Measurements from ENCODE around the gene AGBL3. TPM values are rescaled to one million over a fixed set of nuclear protein-coding genes. Genes with fewer than 3 reads are reported as not detected.
A peak's percentile ranks its signal among the peaks of the same experiment; 100 is the strongest.

AGBL3 gene
- total RNA-seq, 2 donors from 2014 or later = 0.67 to 1.9 TPM

DNA sequence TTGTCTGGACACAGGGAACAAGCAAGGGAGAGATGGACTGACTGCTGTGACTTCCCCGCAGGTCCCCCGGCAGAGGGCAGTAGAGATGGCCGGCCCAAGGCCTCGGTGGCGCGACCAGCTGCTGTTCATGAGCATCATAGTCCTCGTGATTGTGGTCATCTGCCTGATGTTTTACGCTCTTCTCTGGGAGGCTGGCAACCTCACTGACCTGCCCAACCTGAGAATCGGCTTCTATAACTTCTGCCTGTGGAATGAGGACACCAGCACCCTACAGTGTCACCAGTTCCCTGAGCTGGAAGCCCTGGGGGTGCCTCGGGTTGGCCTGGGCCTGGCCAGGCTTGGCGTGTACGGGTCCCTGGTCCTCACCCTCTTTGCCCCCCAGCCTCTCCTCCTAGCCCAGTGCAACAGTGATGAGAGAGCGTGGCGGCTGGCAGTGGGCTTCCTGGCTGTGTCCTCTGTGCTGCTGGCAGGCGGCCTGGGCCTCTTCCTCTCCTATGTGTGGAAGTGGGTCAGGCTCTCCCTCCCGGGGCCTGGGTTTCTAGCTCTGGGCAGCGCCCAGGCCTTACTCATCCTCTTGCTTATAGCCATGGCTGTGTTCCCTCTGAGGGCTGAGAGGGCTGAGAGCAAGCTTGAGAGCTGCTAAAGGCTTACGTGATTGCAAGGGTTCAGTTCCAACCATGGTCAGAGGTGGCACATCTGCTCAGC is 178.2 kb downstream of the AGBL3 start:
- DNase-seq (ENCODE audit: low spot score) = no peak
- no peaks in the 10 kb centered on the region for H3K27me3 ChIP-seq
- no peak overlapping the region for H3K4me3 ChIP-seq
- TF ChIP-seq CTCF (IDR thresholded peaks at IDR 0.05) = peak in 1 of 2 donors; percentile 20
- no peaks in the 10 kb centered on the region for H3K9me3 ChIP-seq
- peaks cover 34% of the 10 kb centered on the region for H3K36me3 ChIP-seq
- H3K4me1 ChIP-seq = peaks cover 0 to 82% of the 10 kb centered on the region in 2 donors
- H3K27ac ChIP-seq = peak overlapping the region; percentile 26 to 48

- DNase-seq (ENCODE audit: low spot score) = no peak
- H3K4me3 ChIP-seq = no peak overlapping the region
- H3K9me3 ChIP-seq = no peaks in the 10 kb centered on the region
- no peak for TF ChIP-seq CTCF (IDR thresholded peaks at IDR 0.05)
- peaks cover 0 to 73% of the 10 kb centered on the region in 2 donors for H3K4me1 ChIP-seq
- H3K36me3 ChIP-seq = peaks cover 34% of the 10 kb centered on the region
- H3K27ac ChIP-seq = peak overlapping the region; percentile 45 to 55
- no peaks in the 10 kb centered on the region for H3K27me3 ChIP-seq
Measured at GRCh38 chr7:135165862-135166261, 179.6 kb downstream of the AGBL3 start.

- Histone ChIP-seq H3K27me3 (no peaks in the 10 kb centered on the region), H3K4me1 (peaks cover 0 to 72% of the 10 kb centered on the region in 2 donors), H3K27ac (peak overlapping the region; percentile 45 to 55), H3K4me3 (no peak overlapping the region), H3K9me3 (no peaks in the 10 kb centered on the region), H3K36me3 (peaks cover 34% of the 10 kb centered on the region)
- DNase-seq (ENCODE audit: low spot score) = no peak
- no peak for TF ChIP-seq CTCF (IDR thresholded peaks at IDR 0.05)
Measured at GRCh38 chr7:135166338-135166990, 180.2 kb downstream of the AGBL3 start.

- H3K4me3 ChIP-seq = no peak overlapping the region
- DNase-seq (ENCODE audit: low spot score) = no peak
- peaks cover 0 to 70% of the 10 kb centered on the region in 2 donors for H3K4me1 ChIP-seq
Measured at GRCh38 chr7:135167365-135167917, 181.1 kb downstream of the AGBL3 start.

GRCh38 chr7:135168001-135168400 is 181.7 kb downstream of the AGBL3 start:
- H3K4me1 ChIP-seq = peaks cover 0 to 70% of the 10 kb centered on the region in 2 donors
- TF ChIP-seq CTCF (IDR thresholded peaks at IDR 0.05) = no peak
- H3K9me3 ChIP-seq = no peaks in the 10 kb centered on the region
- H3K36me3 ChIP-seq = peaks cover 34% of the 10 kb centered on the region
- H3K4me3 ChIP-seq = no peak overlapping the region
- H3K27ac ChIP-seq = peak overlapping the region; percentile 7 to 97
- no peaks in the 10 kb centered on the region for H3K27me3 ChIP-seq
- DNase-seq (ENCODE audit: low spot score) = peak; percentile 58

More at GRCh38 chr7:135167365-135167917, 181.1 kb downstream of the AGBL3 start:
- H3K36me3 ChIP-seq = peaks cover 34% of the 10 kb centered on the region
- no peak for TF ChIP-seq CTCF (IDR thresholded peaks at IDR 0.05)
- no peaks in the 10 kb centered on the region for H3K27me3 ChIP-seq
- H3K27ac ChIP-seq = peak overlapping the region; percentile 7 to 21
- no peaks in the 10 kb centered on the region for H3K9me3 ChIP-seq

All from right atrium auricular region (tissue), 2 donors.